Vagina (tissue), 2 donors: ENCODE data around the gene SLC39A6. TPM values are rescaled to one million over a fixed set of nuclear protein-coding genes. Genes with fewer than 3 reads are reported as not detected.

ENCODE experiments used
- DNase-seq, 2 donors: peaks; one replicate each; pipeline ENCODE4 v3.0.0-alpha.2; 2017; ENCODE audit errors: extremely low spot score in 2 of 2
- H3K27ac ChIP-seq: fragments of 200-600 bp; sonication (generic); one replicate; pipeline ENCODE4 v1.5.1; 2019
- H3K27me3 ChIP-seq: fragments of 200-600 bp; sonication (generic); one replicate; pipeline ENCODE4 v1.5.1; 2019
- H3K36me3 ChIP-seq, 2 donors: fragments of 200-600 bp; sonication (generic); one replicate each; pipeline ENCODE4 v1.5.1; 2017 to 2019
- H3K4me1 ChIP-seq: fragments of 200-600 bp; sonication (generic); one replicate; pipeline ENCODE4 v1.5.1; 2019
- H3K4me3 ChIP-seq, 2 donors: fragments of 200-600 bp; sonication (generic); 1 replicate in 1 of 2; 2 replicates in 1 of 2; pipeline ENCODE4 v1.5.1; 2016 to 2019
- H3K9me3 ChIP-seq: fragments of 200-600 bp; sonication (generic); one replicate; pipeline ENCODE4 v1.5.1; 2019
- POLR2A ChIP-seq, 2 donors: fragments of 450-650 bp; IDR thresholded peaks; one replicate each; pipeline ENCODE4 v1.6.1; 2017; ENCODE audit warnings: antibody characterized with exemption in 2 of 2, mild to moderate bottlenecking in 2 of 2, moderate library complexity in 2 of 2
- POLR2AphosphoS5 ChIP-seq, 2 donors: sonication (generic); formaldehyde crosslinking; IDR thresholded peaks; one replicate each; pipeline ENCODE4 v1.9.0; 2017; ENCODE audit warnings: antibody characterized with exemption in 2 of 2, mild to moderate bottlenecking in 2 of 2, low read depth in 1 of 2; ENCODE audit not compliant: insufficient read depth in 1 of 2
- intact Hi-C: fragments of 100-400 bp; cut with DNase I; formaldehyde crosslinking; loops from one replicate; pipeline ENCODE4 v1.15.1; 2023
- total RNA-seq: library from RNA; depleted of rRNA; stranded (reverse); fragments of >200 nt; gene quantifications from one replicate; pipeline ENCODE4 v1.2.3, GENCODE V29; 2016
- TF ChIP-seq, protein P1 (sequence below), 3 experiments: fragments of 450-650 bp in 2 of 3; fragments of 200-600 bp in 1 of 3; sonication (generic) in 1 of 3; IDR thresholded peaks; one replicate each; pipeline ENCODE4 v1.5.1; 2017 to 2019; ENCODE audit warnings: antibody characterized with exemption in 3 of 3, mild to moderate bottlenecking in 2 of 3, moderate library complexity in 2 of 3

Gene SLC39A6
- total RNA-seq, 1 donor from 2014 or later: 39.3 TPM

DNA sequence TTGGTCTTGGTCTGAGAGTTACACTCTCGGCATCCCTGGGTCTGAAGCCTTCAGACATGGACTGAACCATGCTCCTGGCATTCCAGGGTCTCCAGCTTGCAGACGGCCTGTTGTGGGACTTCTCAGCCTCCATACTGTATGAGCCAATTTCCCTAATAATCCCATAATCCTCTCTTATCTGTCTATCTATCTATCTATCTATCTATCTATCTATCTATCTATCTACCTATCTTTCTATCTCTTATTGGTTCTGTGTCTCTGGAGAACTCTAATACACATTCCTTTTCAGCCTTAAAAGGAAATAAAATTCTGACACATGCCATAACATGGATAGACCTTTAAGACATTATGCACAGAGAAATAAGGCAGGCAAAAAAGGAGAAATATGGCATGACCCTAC, 24.4 kb downstream of the SLC39A6 start:
- H3K9me3 ChIP-seq: peaks cover 5% of the 10 kb centered on the region
- H3K4me3 ChIP-seq: no peak overlapping the region
- no peaks in the 10 kb centered on the region for H3K4me1 ChIP-seq
- peaks cover 0 to 5% of the 10 kb centered on the region in 2 donors for H3K36me3 ChIP-seq
- H3K27me3 ChIP-seq: no peaks in the 10 kb centered on the region
- intact Hi-C loops: no loop called here
- no peak overlapping the region for H3K27ac ChIP-seq
- TF ChIP-seq, protein P1, sequence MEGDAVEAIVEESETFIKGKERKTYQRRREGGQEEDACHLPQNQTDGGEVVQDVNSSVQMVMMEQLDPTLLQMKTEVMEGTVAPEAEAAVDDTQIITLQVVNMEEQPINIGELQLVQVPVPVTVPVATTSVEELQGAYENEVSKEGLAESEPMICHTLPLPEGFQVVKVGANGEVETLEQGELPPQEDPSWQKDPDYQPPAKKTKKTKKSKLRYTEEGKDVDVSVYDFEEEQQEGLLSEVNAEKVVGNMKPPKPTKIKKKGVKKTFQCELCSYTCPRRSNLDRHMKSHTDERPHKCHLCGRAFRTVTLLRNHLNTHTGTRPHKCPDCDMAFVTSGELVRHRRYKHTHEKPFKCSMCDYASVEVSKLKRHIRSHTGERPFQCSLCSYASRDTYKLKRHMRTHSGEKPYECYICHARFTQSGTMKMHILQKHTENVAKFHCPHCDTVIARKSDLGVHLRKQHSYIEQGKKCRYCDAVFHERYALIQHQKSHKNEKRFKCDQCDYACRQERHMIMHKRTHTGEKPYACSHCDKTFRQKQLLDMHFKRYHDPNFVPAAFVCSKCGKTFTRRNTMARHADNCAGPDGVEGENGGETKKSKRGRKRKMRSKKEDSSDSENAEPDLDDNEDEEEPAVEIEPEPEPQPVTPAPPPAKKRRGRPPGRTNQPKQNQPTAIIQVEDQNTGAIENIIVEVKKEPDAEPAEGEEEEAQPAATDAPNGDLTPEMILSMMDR (IDR thresholded peaks at IDR 0.05): no peak
- TF ChIP-seq POLR2A (IDR thresholded peaks at IDR 0.05): no peak
- TF ChIP-seq POLR2AphosphoS5 (IDR thresholded peaks at IDR 0.05; ENCODE audit: insufficient read depth in 1 of 2, low read depth in 1 of 2): no peak
- no peak for DNase-seq

DNA sequence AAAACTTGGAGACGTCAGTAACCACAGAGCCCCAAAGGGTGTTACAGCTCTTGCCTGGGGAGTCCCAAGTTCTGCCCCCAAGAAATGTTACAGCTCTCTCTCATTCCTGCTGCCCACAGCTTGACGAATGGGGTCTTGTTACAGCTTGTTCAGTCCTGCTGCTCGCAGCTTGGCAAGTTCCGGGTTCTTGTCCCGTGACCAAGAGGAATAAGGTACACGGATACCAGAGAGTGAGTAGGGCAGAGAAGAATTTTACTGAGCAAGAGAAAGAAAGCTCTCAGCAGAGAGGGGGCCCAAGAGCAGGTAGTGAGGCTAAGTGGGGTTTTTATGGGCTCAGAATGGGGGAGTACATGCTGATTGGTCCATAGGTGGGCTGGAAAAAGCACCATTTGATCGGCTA, 27.2 kb downstream of the SLC39A6 start:
- intact Hi-C loops: no loop called here
- peaks cover 5% of the 10 kb centered on the region for H3K9me3 ChIP-seq
- no peak overlapping the region for H3K4me3 ChIP-seq
- no peak for DNase-seq
- H3K27me3 ChIP-seq: no peaks in the 10 kb centered on the region
- no peaks in the 10 kb centered on the region for H3K4me1 ChIP-seq
- TF ChIP-seq POLR2AphosphoS5 (IDR thresholded peaks at IDR 0.05; ENCODE audit: insufficient read depth in 1 of 2, low read depth in 1 of 2) (no peak), POLR2A (IDR thresholded peaks at IDR 0.05) (no peak)
- TF ChIP-seq, protein P1 (IDR thresholded peaks at IDR 0.05): no peak
- no peaks in the 10 kb centered on the region for H3K36me3 ChIP-seq
- H3K27ac ChIP-seq: no peak overlapping the region

DNA sequence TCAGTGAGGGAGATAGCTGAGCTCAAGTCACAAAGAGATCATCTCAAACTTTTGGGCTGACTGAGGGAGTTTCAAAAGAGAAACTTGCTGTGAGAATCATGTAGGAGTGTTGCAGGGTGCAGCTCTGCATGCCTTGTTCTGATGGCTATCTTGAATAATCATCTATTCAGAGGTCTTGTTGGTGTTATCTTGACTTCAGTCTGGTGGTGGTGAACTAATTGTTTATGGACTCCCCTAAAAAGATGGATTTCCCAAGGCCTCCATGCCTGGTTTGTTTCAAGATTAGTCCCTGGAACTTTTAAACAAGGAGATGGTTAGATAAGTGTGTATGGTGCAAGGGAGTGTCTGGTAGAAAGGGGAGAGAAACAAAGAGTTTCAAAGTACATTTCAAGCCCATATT, 29.8 kb downstream of the SLC39A6 start:
- intact Hi-C loops: loop anchor here (5.0 kb wide), 1 partner anchor 183 kb away; no protein-coding TSS in a partner anchor
- TF ChIP-seq POLR2AphosphoS5 (IDR thresholded peaks at IDR 0.05; ENCODE audit: insufficient read depth in 1 of 2, low read depth in 1 of 2) (no peak), POLR2A (IDR thresholded peaks at IDR 0.05) (no peak)
- TF ChIP-seq, protein P1 (IDR thresholded peaks at IDR 0.05): no peak
- no peaks in the 10 kb centered on the region for H3K27me3 ChIP-seq
- no peak overlapping the region for H3K27ac ChIP-seq
- no peaks in the 10 kb centered on the region for H3K36me3 ChIP-seq
- H3K4me3 ChIP-seq: no peak overlapping the region
- H3K4me1 ChIP-seq: no peaks in the 10 kb centered on the region
- DNase-seq: no peak
- peaks cover 5% of the 10 kb centered on the region for H3K9me3 ChIP-seq

DNA sequence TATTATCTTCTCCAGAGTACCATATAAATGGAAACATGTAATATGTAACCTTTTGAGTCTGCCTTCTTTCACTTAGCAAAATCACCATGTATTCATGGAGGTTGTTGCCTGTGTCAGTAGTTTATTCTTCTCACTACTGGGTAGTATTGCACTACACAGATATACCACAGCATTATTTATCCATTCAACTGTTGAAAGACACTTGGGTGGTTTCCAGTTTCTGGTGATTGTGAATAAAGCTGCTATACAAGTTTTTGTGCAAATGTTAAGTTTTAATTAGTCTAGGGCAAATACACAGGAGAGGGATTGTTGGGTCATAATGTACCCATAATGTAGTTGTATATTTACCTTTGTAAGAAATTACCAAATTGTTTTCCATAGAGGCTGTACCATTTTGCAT, 32.2 kb downstream of the SLC39A6 start:
- TF ChIP-seq POLR2A (IDR thresholded peaks at IDR 0.05) (no peak), POLR2AphosphoS5 (IDR thresholded peaks at IDR 0.05; ENCODE audit: insufficient read depth in 1 of 2, low read depth in 1 of 2) (no peak)
- TF ChIP-seq, protein P1 (IDR thresholded peaks at IDR 0.05): no peak
- Histone ChIP-seq H3K27me3 (no peaks in the 10 kb centered on the region), H3K9me3 (no peaks in the 10 kb centered on the region), H3K4me3 (no peak overlapping the region), H3K4me1 (no peaks in the 10 kb centered on the region), H3K27ac (no peak overlapping the region), H3K36me3 (no peaks in the 10 kb centered on the region)
- intact Hi-C loops: loop anchor here (5.0 kb wide), 1 partner anchor 185 kb away; no protein-coding TSS in a partner anchor
- DNase-seq: no peak

DNA sequence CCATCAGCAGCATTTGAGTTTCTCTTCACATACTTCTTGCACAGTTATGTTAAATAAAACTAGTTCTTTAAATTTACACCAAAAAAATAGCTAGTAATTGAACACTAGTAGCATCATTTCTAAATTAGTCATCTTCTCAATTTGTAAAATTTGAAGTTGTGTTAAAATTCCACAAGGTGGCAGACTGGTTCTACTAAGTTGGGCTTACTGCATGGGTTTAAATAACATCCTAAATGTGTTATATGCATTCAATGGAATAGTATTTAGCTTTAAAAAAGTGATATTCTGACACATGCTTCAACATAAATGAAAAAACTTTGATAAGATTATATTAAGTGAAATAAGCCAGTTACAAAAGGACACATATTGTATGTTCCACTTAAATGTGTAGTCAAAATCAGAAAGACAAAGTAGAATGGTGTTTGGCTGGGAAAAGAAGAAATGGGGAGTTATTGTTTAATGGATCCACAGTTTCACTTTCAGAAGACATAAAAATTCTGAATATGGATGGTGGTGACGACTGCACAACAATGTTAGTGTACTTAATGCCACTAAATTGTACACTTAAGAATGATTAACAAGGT, 33.1 kb downstream of the SLC39A6 start:
- no peaks in the 10 kb centered on the region for H3K27me3 ChIP-seq
- intact Hi-C loops: loop anchor here (5.0 kb wide), 1 partner anchor 186 kb away; no protein-coding TSS in a partner anchor

More for the DNA sequence above, 33.1 kb downstream of the SLC39A6 start:
- Histone ChIP-seq H3K4me1 (no peaks in the 10 kb centered on the region), H3K27ac (no peak overlapping the region), H3K4me3 (no peak overlapping the region), H3K36me3 (no peaks in the 10 kb centered on the region), H3K9me3 (no peaks in the 10 kb centered on the region)
- no peak for DNase-seq
- TF ChIP-seq, protein P1 (IDR thresholded peaks at IDR 0.05): peak in 2 of 3 experiments; percentile 37 to 43
- no peak for TF ChIP-seq POLR2AphosphoS5 (IDR thresholded peaks at IDR 0.05; ENCODE audit: insufficient read depth in 1 of 2, low read depth in 1 of 2)
- no peak for TF ChIP-seq POLR2A (IDR thresholded peaks at IDR 0.05)
